Measurements from ENCODE around the gene SLC6A12.

The SLC6A12 gene

DNA sequence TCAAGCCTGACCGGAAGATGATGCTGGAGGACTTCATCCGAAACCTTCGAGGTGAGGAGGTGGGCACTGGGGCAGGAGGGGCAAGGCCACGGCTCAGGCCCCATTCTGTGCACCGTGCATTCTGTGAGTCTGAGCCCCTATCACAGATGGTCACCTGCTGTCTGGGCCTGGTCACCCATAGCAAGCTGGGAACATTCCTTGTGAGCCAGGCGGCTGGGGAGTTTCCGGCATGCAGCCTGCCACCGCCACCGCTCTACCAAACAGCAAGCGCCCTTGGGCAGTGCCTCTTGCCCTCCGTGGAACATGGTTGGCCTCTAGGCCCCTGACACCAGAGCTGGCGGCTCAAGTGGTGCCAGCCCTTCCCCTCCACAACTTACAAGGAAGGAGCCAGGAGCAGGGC lies 56.3 kb downstream of the SLC6A12 start:
- no peak for DNase-seq

DNA sequence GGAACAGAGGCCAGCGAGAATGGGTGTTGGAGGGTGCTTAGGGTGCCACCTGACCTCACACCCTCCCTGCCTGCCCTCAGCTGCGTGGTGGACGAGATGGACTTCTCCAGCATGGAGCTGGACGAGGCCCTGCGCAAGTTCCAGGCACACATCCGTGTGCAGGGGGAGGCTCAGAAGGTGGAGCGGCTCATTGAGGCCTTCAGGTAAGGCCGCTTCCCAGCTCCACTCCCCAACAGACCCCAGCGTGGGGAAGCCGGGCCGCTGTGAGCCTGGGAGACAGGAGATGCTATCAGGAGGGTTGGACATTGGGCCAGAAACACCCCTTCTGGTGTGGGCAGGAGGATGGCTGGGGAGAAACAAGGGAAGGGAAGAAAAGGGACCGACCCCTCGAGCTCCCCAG lies 57.0 kb downstream of the SLC6A12 start:
- no peak for DNase-seq

DNA sequence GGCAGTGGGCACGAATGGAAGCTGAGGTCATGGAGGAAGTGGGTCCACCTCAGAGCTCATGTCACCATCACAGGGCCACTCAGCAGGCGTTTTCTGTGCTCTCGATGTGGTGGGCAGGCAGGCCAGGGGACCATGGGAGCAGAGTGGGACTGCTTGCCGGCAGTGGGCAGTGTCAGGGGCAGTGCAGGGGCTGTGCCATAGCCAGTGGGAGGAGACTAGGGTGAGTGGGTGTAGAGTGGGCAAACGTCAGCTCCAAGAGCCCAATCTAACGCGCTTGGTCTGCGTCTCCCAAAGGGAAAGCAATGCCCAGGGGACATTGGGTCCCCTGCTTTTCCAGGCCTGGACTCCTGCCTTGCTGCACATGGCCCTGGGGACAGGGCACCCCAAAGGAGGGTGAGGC lies 58.3 kb downstream of the SLC6A12 start:
- DNase-seq, result no peak

DNA sequence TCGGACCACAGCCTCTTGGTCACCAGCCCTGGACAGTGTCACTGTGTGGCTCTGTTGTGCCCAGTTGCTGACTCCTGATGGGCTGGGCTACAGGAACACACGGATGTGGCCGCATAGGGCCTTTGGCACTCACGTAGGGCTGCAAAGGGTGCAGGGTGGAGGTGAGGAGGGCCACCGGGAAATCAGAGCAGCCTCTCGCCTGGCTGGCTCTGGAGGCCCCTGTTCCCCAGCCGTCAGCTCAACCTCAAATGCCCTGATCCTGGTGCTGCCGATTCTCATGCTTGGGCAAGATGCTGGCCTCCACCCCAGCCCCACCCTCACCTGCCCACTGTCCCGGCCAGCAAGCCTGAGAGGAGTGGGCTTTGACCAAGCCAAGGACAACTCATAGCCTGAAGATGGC lies 59.0 kb downstream of the SLC6A12 start:
- no peak for DNase-seq

DNA sequence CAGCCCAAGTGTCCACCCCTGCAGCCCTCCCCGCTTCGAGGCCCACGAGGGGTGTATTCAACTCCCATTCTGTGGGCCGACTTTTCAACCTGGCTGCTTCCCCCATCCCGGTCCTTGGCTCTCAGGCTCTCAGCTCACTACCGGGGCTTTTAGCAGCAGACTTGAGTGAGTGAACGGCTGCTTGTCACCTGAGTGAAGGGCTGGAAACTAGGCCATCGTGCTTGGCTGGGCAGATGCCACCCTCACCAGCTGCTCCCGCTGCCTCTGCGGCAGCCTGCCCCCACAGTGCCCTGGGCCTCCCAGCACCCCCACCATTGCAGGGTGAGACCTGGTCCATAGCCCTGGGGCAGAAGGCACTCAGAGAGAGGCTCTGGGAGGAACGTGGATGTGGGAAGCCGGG lies 59.9 kb downstream of the SLC6A12 start:
- DNase-seq, result no peak

DNA sequence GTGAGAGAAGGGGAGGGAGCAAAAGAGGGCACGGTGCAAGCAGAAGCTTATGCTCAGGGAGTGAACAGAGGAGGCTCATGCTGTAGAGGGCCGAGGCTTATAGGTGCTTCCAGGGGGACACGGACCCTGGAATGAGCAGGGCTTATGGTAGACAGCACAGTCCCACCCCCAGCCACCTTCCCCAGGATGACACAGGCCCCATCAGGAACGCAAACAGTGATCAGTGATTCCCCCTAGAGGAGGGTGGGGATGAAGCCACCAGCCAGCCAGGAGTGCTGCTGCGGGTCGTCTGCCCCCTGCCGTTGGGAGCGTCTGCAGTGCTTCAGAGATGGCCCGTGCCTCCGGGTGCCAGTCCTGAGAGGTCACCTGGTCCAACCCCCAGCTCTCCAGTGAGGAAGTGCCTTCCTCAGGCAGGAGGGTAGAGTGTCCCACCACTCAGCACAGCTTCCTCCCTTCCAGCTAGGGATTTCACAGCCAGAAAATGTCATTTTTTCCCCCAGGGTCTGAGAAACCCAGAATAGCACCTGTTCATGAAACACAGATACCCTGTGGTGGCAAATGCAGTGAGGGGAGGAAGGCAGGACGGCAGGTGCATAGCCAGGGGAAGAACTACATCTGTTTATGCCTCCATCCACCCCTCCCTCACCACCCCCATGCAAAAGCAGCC lies 60.7 kb downstream of the SLC6A12 start:
- peak; percentile 12 for DNase-seq

DNA sequence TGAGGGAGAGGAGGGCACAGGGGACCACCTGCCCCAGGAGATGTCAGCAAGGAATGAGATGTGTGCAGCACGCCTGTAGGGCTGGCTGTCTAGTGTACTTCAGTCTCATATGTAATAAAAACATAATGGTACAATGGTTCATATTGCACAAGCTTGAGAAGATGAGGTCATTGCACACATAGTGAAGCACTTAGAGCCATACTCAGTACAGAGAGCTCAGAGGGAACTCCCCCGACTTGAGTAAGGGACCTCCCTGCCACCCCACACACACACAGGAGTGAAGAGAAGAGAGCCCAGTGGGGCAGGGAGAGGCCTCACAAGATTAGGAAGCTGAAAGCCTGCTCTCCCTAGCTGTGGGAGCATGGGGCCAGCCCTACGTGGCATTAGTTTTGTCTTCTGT lies 61.5 kb downstream of the SLC6A12 start:
- no peak for DNase-seq

DNA sequence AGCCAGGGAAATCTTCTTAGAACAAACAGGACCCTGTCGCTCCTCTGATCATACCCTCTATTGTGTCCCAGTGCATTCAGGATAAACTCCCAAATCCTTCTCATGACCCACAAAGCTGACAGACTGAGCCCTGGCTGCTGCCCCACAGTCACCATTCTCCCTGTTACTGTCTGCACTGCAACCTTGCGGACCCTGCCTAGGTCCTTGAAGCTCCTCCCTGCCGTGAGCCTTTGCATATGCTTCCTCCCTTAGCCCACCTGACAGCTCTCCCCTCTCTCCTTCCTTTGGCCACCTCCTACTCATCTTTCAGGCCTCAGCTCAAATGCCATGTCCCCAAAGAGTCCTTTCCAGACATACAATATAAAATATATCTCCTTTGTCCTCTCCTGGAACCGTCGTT lies 62.4 kb downstream of the SLC6A12 start:
- DNase-seq, result no peak

DNA sequence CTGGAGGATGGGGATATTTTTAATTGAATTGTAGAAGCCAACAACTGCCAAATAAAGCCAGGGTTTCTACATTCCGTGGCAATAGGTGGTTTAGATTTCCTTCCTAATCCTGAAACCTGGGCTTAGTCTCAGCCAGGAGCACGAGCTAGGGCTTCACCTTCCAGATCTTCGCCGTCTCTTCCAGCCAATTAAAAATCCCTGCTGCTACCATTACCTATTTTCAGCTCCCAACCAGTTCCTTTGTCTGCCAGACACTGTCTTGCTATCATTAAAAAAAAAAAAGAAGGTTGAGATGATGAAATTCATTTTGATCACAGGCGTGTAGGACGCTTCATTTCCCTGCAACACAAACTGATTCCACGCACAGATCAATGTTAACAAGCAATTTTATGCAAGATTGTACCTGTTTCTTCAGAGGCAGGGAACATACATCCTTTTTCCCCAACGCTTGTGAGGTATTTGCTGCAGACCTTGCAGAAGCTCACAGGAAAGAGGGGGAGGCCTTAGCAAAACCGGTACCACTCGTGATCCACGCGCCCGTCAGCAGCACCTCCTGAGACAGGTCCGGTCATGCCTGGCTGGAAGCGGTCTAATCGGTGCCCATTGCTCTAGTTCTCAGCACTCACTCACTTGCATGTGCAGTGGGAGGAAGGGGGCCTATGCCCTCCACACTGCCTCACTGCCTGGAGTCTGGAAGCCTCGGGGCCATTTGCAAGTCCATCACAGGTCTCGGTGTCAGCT lies 65.1 kb downstream of the SLC6A12 start:
- no peak for DNase-seq

DNA sequence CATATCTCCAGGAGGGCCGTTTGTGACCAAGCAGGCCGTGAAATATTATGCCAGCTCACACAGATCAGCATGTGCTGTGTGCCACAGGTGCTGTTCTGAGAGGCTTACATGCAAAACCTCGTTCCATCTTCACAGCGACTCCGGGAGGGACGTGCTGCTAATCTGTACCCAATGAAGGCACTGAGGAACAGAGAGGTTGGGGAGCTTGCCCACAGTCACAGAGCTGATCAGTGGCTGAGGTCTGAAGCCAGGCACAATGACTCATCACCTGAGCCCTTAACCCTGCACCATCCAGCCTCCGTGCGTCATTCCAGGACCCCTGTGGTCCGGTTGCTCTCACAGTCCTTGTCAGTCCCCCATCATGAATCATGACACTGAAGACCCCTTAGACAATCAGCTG lies 66.7 kb downstream of the SLC6A12 start:
- DNase-seq, result no peak

DNA sequence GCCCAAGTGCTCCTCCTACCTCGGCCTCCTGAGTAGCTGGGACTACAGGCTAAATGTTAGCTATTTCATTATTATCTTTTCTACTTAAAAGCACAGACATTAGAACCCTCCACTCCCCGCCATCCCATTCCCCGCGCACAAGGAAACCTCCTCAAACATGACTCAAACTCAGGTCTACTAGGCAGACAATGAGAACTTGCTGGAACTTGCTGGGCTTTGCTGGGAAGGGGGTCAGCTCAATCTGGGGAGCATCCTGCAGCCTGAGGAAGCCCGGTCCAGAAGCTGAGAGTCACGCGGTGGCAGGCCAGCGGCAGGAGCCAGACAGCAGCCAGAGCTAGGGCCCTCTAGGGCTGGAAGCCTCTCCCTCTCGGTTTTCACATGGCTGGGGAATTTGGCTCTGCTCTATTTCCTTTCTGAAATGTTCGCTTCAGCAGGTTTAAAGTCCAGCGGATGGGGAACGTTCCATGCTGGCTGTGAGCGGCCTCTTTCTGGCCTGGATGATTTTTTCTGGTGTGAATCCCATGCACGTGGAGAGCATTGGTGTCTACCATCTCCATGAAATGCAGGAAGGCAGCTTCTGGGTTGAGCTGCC lies 68.5 kb downstream of the SLC6A12 start:
- no peak for DNase-seq

DNA sequence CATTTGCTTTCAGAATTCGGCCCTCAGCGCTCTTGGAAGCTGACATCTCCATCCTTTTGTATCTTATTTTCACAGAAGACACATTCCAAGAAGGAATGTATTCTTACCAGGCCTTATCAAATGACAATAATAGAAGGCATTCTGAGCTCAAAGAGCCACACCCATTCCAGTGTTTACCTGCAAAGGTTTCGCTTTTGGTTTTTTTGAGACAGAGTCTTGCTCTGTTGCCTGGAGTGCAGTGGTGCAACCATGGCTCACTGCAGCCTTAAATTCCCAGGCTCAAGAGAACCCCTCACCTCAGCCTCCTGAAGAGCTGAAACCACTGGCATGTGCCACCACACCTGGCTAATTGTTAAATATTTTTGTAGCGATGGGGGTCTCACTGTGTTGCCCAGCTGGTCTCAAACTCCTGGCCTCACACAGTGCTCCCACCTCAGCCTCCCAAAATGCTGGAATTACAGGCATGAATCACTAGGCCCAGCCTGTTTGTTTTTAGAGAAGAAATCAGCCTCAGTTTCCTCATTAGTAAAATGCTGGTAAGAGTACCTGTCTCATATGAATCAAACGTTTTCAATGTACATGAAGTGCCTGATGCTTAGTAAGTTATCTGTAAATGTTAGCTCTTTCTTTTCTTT lies 69.2 kb downstream of the SLC6A12 start:
- DNase-seq, result no peak

DNA sequence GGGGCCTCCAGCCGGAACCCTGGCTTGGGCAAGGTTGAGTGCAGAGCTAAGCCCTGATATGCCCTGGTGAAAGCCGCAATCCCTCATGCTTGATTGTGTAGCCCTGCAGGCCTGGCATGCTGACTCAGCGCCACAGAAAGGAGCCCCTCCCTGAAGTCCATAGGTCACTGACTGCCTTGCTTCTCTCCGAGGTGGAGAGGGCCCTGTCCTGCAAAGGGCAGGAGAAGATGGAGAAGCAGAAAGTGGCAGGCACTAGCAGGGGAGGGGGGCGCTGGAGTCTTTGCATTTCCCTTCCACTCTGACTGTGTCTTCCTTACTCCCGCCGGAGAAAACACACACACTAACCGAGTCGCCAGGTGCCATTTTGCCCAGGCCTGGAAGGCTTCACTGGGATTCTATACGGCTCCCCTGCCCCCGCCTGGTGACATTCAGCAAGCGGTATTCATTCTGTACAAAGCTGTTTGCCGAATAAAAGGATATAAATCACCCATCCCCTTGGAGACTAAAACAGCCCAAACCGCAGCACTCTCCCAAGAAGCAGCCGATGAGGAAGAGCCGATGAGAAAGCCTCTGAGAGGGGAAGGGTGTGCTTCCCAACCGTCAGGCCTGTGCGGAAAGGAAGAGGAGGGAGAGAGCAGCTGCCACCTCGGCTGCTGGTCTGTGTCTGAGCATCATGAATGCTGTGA lies 69.8 kb downstream of the SLC6A12 start:
- no peak for DNase-seq

DNA sequence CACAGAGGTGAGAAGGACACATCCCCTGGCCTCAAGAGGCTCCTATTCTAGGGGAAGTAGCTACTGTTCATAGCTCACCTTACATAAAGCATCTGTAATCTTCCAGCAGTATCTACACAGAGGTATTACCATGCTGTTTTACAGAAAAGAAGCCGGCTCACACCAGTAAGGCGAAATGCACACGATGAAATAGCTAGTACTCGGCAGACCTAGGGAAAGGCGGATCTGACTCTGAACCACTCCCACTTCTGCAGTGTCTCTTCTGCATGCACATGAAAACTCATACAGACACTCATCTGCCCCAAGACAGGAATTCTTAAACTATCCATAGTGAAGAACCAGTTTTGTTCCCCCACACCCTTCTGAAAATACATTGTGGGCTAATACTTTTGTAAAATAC lies 73.8 kb downstream of the SLC6A12 start:
- DNase-seq, result no peak

Measured in stimulated activated naive CD4-positive, alpha-beta T cell treated with Interleukin-2 at 50 U/mL for 16 hours (primary cell).